ENCODE results near the gene DNAH17.

The DNAH17 gene

GRCh38 chr17:78575340-78575739, 1.9 kb downstream of the DNAH17 start:
- no peak for DNase-seq (ENCODE audit: extremely low read depth in 1 of 2, low read depth in 1 of 2)

- no peak for DNase-seq (ENCODE audit: extremely low read depth in 1 of 2, low read depth in 1 of 2)
Observed at GRCh38 chr17:78573955-78574354, 3.2 kb downstream of the DNAH17 start.

- DNase-seq (ENCODE audit: extremely low read depth in 1 of 2, low read depth in 1 of 2): no peak
Observed at GRCh38 chr17:78572239-78573205, 4.7 kb downstream of the DNAH17 start.

GRCh38 chr17:78571329-78571728, 5.9 kb downstream of the DNAH17 start:
- no peak for DNase-seq (ENCODE audit: extremely low read depth in 1 of 2, low read depth in 1 of 2)

GRCh38 chr17:78568494-78569115, 8.6 kb downstream of the DNAH17 start:
- no peak for DNase-seq (ENCODE audit: extremely low read depth in 1 of 2, low read depth in 1 of 2)

GRCh38 chr17:78567991-78568390, 9.2 kb downstream of the DNAH17 start:
- no peak for DNase-seq (ENCODE audit: extremely low read depth in 1 of 2, low read depth in 1 of 2)

- no peak for DNase-seq (ENCODE audit: extremely low read depth in 1 of 2, low read depth in 1 of 2)
Observed at GRCh38 chr17:78566947-78567346, 10.2 kb downstream of the DNAH17 start.

- DNase-seq (ENCODE audit: extremely low read depth in 1 of 2, low read depth in 1 of 2): no peak
Observed at GRCh38 chr17:78563189-78564145, 13.7 kb downstream of the DNAH17 start.

GRCh38 chr17:78562734-78563133, 14.5 kb downstream of the DNAH17 start:
- DNase-seq (ENCODE audit: extremely low read depth in 1 of 2, low read depth in 1 of 2): no peak

- DNase-seq (ENCODE audit: extremely low read depth in 1 of 2, low read depth in 1 of 2): no peak
Observed at GRCh38 chr17:78561166-78561565, 16.0 kb downstream of the DNAH17 start.

- DNase-seq (ENCODE audit: extremely low read depth in 1 of 2, low read depth in 1 of 2): no peak
Observed at GRCh38 chr17:78560731-78561130, 16.5 kb downstream of the DNAH17 start.

- no peak for DNase-seq (ENCODE audit: extremely low read depth in 1 of 2, low read depth in 1 of 2)
Observed at GRCh38 chr17:78559749-78560368, 17.3 kb downstream of the DNAH17 start.

- no peak for DNase-seq (ENCODE audit: extremely low read depth in 1 of 2, low read depth in 1 of 2)
Observed at GRCh38 chr17:78558989-78559388, 18.2 kb downstream of the DNAH17 start.

GRCh38 chr17:78558181-78558850, 18.9 kb downstream of the DNAH17 start:
- DNase-seq (ENCODE audit: extremely low read depth in 1 of 2, low read depth in 1 of 2): no peak

- no peak for DNase-seq (ENCODE audit: extremely low read depth in 1 of 2, low read depth in 1 of 2)
Observed at GRCh38 chr17:78557598-78558039, 19.6 kb downstream of the DNAH17 start.

GRCh38 chr17:78556812-78557211, 20.4 kb downstream of the DNAH17 start:
- no peak for DNase-seq (ENCODE audit: extremely low read depth in 1 of 2, low read depth in 1 of 2)

- DNase-seq (ENCODE audit: extremely low read depth in 1 of 2, low read depth in 1 of 2): no peak
Observed at GRCh38 chr17:78555746-78556401, 21.3 kb downstream of the DNAH17 start.

- no peak for DNase-seq (ENCODE audit: extremely low read depth in 1 of 2, low read depth in 1 of 2)
Observed at GRCh38 chr17:78550464-78550863, 26.7 kb downstream of the DNAH17 start.

- no peak for DNase-seq (ENCODE audit: extremely low read depth in 1 of 2, low read depth in 1 of 2)
Observed at GRCh38 chr17:78548725-78549124, 28.5 kb downstream of the DNAH17 start.
